Activated CD4-positive, alpha-beta T cell treated with anti-CD3 and anti-CD28 coated beads for 48 hours (primary cell): ENCODE data around the gene KPNA3.
"Not testable (repeated sequence)": the region's sequence is repeated elsewhere in the genome, so short reads cannot be mapped to it uniquely, and the experiment has no call there.

Source experiments
- DNase-seq: peaks from one replicate; pipeline ENCODE4 v3.0.0-alpha.2; 2020

The KPNA3 gene

GRCh38 chr13:49803047-49803446, 10.6 kb upstream of the KPNA3 start:
- DNase-seq: not testable (repeated sequence)

- DNase-seq: no peak
These were observed 9.9 kb upstream of the KPNA3 start for GRCh38 chr13:49802426-49802825.

GRCh38 chr13:49791711-49792549, 552 bp downstream of the KPNA3 start:
- peak; percentile 67 for DNase-seq

- DNase-seq: no peak
These were observed 1.2 kb downstream of the KPNA3 start for GRCh38 chr13:49791315-49791710.

GRCh38 chr13:49789968-49790367, 2.5 kb downstream of the KPNA3 start:
- no peak for DNase-seq

GRCh38 chr13:49786401-49787008, 6.0 kb downstream of the KPNA3 start:
- DNase-seq: no peak

GRCh38 chr13:49784886-49785570, 7.5 kb downstream of the KPNA3 start:
- no peak for DNase-seq

GRCh38 chr13:49783865-49784264, 8.6 kb downstream of the KPNA3 start:
- no peak for DNase-seq

- no peak for DNase-seq
These were observed 9.7 kb downstream of the KPNA3 start for GRCh38 chr13:49782784-49783183.

- no peak for DNase-seq
These were observed 10.7 kb downstream of the KPNA3 start for GRCh38 chr13:49781806-49782205.

GRCh38 chr13:49779721-49780120, 12.8 kb downstream of the KPNA3 start:
- no peak for DNase-seq

GRCh38 chr13:49777746-49778614, 14.5 kb downstream of the KPNA3 start:
- DNase-seq: no peak

- DNase-seq: no peak
These were observed 15.6 kb downstream of the KPNA3 start for GRCh38 chr13:49776871-49777270.

GRCh38 chr13:49774376-49775005, 18.0 kb downstream of the KPNA3 start:
- no peak for DNase-seq

- no peak for DNase-seq
These were observed 19.7 kb downstream of the KPNA3 start for GRCh38 chr13:49772828-49773227.

- DNase-seq: not testable (repeated sequence)
These were observed 30.7 kb downstream of the KPNA3 start for GRCh38 chr13:49761811-49762210.

- DNase-seq: no peak
These were observed 31.9 kb downstream of the KPNA3 start for GRCh38 chr13:49760558-49760957.

- DNase-seq: no peak
These were observed 33.0 kb downstream of the KPNA3 start for GRCh38 chr13:49759503-49759902.

GRCh38 chr13:49756263-49756662, 36.2 kb downstream of the KPNA3 start:
- no peak for DNase-seq

GRCh38 chr13:49754146-49754545, 38.3 kb downstream of the KPNA3 start:
- DNase-seq: no peak

- DNase-seq: no peak
These were observed 42.6 kb downstream of the KPNA3 start for GRCh38 chr13:49749848-49750247.

- no peak for DNase-seq
These were observed 46.4 kb downstream of the KPNA3 start for GRCh38 chr13:49746111-49746510.
